ENCODE measurements around the gene PRDX2.

The PRDX2 gene

DNA sequence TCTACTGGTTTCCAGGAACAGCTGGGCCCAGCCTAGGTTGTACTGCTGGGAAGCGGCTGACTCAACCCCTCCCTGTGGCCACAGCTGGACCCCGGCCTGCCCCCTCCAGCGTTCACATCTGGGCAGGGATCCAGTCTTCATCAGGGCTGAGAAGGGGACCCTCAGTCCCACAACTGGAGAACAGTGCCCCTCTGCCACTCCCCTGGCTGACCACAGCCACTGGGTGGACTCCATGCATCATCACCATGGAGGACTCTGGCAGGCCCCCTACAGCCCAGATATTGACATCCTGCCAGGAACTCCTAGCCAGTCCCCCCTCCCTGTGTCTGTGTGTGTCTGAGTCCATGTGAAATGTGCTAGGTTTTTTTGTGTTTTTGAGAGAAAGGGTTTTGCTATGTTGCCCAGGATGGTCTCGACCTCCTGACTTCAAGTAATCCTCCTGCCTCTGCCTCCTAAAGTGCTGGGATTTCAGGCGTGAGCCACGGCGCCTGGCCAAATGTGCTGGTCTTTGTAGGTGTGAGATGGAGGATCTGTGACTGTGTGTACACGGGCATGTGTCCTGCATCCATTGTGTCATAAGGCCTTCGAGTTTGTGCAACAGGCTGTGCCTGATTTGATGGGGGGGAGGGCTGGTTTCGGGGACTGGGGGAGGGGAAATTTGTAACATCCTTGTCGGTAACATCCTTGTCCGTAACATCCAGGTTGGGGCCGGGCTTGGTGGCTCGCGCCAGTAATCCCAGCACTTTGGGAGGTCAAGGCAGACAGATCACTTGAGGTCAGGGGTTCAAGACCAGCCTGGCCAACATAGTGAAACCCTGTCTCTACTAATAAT lies 22.2 kb downstream of the PRDX2 start:
- no peak for DNase-seq (ENCODE audit: low read depth)

DNA sequence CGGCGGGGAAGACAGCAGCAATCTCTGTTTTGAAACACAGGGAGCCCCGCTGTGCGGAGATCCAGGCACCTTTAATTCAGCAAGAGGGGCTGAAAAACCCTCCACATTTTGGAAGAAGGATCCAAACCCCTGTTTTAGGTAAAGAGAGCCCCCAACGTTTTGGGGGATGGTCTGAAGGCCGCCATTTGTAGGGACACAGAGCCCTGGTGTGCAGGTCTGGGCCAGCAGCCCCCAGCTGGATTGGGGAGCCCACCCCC lies 22.8 kb downstream of the PRDX2 start:
- DNase-seq (ENCODE audit: low read depth): no peak

GRCh38 chr19:12778017-12778904 lies 23.3 kb downstream of the PRDX2 start:
- DNase-seq (ENCODE audit: low read depth): no peak

DNA sequence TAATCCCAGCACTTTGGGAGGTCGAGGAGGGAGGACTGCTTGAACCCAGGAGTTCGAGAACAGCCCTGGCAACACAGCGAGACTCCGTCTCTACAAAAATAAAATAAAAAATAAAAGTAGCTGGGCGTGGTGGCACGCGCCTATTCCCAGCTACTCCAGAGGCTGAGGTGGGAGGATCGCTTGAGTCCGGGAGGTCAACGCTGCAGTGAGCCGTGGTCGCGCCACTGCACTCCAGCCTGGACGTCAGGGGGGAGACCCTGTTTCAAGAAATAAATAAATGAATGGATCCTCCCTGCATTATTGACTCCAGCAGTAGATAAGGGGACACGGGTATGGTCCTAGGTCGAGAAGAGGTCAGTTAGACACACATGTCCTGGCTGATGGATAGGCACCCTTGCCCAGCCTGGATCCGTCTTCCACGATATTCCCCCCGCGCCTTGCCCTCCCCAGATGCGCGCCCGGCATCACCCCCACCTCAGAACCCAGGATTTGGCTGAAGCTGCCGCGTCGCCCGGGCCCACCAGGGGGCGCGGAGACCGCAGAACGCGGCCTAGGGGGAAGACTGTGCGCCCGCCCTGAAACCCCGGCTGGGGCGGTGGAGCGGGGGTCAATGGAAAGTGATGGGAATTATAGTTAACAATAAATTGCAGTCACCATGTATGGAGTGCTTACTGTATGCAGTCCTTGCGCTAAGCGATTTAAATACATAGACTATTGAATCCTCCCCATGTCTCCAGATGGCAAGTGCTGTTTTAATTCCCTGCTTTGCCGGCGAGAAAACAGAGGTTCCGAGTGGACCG lies 24.2 kb downstream of the PRDX2 start:
- DNase-seq (ENCODE audit: low read depth): no peak

- DNase-seq (ENCODE audit: low read depth): no peak
These were observed 26.7 kb downstream of the PRDX2 start, which contains the start of gene HOOK2 for GRCh38 chr19:12774588-12775555. Gene HOOK2, minus strand, starts transcription at chr19:12775552. Its CDS starts 103 bp downstream, at chr19:12775449.

GRCh38 chr19:12773571-12773970 lies 28.0 kb downstream of the PRDX2 start:
- no peak for DNase-seq (ENCODE audit: low read depth)

DNA sequence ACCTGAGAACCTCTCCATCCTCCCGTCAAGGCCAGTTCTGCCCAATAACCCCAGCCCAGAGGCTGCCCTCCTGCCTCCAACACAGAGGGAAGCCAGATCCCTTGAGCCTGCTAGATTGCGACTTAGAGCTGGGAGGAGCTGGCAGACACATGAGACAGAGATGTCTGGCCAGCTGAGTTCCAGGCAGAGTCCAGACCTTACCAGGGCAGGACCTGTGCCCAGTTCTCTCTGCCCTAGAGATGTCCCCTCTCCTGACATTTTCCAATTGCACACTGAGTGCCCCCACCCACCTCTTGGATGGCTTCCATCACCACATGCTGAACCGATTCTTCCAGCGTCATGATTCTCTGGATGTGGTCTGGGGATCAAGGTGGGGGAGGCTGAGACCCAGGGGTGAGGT lies 29.3 kb downstream of the PRDX2 start:
- no peak for DNase-seq (ENCODE audit: low read depth)

- no peak for DNase-seq (ENCODE audit: low read depth)
These were observed 30.7 kb downstream of the PRDX2 start for GRCh38 chr19:12770922-12771321.

- DNase-seq (ENCODE audit: low read depth): no peak
These were observed 31.9 kb downstream of the PRDX2 start for GRCh38 chr19:12769689-12770088.

DNA sequence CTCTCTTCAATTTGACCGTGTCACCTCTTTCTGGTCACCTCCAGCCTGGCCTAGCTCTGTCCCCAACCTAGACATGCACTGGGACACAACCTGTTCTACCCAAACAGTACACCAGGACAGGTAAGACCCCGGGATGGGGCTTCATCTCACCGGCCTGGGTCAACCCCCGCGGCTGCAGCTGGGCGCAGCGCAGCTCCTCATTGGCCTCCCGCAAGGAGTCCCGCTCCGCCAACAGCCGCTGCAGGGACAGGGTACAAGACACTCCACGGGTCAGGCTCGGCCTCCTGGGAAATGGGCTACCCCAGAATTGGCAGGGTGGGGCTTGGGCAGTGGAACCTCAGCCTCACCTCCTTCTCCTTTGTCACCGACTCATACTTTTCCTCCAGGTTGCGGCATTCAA lies 33.9 kb downstream of the PRDX2 start:
- no peak for DNase-seq (ENCODE audit: low read depth)

- DNase-seq (ENCODE audit: low read depth): no peak
These were observed 34.5 kb downstream of the PRDX2 start for GRCh38 chr19:12767150-12767549.

DNA sequence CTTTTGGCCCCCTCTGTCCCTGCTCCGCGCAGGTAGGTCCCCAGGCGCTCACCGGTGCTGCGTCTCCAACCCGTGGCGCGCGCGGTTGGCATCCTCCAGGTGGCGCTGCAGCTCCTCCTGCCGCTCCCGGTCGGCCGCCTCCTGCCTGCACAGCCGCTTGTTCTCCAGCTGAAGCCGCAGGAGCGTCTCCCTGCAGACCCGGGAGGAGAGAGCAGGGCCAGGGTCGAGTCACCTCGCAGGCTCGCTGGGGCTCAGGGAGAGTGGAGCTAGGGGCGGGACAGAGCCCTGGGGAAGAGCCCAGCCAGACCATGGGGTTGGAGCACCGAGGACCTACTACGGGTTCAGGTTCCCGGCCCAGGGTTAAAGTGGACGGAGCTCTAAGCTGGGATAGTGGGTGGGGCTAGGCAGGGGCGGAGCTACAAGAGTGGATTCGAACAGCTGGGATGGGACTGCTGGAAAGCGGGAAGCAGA lies 35.5 kb downstream of the PRDX2 start:
- DNase-seq (ENCODE audit: low read depth): no peak

DNA sequence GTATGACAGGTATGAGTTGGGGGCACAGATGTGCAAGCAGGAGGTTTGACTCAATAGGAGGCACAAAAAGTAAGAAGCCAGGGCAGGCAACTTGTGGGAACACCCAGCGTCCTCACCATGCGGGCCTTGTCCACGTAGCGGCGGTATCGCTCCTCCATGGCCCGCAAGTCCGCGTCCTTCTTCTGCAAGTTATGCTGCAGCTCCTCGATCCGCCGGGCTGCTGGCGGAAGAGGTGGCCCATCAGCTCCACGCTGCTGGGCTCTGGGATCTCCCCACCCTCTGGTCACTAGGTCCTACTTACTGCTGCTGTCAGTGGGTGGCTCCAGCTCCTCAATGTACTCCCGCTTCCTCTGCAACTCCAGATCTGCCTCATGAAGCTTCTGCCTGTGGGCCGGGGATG lies 36.9 kb downstream of the PRDX2 start:
- DNase-seq (ENCODE audit: low read depth): no peak

DNA sequence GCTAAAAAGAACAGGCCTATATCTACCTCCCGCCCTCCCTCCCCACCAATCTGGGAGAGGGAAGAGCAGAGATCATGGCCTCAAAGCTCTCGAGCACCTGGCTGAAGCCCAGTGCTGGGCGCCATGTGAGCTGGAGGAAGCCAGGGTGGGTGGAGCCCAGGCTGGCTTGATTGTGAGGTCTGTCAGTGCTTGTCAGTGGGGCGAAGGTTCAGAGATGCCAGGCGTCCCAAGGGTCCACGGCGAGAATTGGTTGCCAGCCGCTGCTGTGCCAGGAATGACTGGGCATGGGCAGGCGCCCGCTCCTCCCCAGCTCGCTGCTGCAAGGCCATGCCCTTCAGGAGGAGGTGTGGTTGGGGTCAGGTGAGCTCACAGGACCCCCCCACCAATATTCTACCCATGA lies 38.5 kb downstream of the PRDX2 start:
- DNase-seq (ENCODE audit: low read depth): no peak

- no peak for DNase-seq (ENCODE audit: low read depth)
These were observed 41.9 kb downstream of the PRDX2 start for GRCh38 chr19:12759686-12760085.

DNA sequence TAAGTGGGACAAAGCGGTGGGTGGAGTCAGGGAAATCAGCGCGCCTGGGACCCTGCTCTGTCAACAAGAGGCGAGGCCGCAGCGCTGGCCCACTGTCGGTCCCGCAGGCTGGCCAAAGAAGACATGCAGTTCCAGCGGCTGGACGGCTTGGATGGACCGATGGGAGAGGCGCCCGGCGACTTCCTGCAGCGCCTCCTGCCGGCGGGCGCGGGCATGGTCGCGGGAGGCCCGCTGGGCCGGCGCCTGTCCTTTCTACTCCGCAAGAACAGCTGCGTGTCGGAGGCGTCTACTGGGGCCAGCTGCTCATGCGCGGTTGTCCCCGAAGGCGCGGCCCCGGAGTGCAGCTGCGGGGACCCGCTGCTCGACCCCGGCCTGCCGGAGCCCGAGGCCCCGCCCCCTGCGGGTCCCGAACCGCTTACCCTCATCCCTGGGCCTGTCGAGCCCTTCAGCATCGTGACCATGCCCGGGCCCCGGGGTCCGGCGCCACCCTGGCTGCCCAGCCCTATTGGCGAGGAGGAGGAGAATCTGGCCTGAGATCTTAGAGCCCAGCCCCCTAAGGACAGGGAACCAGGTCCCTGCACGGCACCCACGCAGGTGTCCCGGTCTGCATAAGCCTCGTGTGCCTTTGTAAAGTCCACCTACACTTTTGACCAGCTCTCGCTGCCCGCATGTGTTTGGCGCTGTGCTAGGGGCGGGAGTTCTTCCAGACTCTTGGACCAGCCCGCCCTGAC lies 43.9 kb downstream of the PRDX2 start:
- no peak for DNase-seq (ENCODE audit: low read depth)

- no peak for DNase-seq (ENCODE audit: low read depth)
These were observed 45.3 kb downstream of the PRDX2 start for GRCh38 chr19:12756150-12756883.

- DNase-seq (ENCODE audit: low read depth): no peak
These were observed 47.0 kb downstream of the PRDX2 start for GRCh38 chr19:12754465-12755196.
